ENCODE results near the gene AGAP1.

DNA sequence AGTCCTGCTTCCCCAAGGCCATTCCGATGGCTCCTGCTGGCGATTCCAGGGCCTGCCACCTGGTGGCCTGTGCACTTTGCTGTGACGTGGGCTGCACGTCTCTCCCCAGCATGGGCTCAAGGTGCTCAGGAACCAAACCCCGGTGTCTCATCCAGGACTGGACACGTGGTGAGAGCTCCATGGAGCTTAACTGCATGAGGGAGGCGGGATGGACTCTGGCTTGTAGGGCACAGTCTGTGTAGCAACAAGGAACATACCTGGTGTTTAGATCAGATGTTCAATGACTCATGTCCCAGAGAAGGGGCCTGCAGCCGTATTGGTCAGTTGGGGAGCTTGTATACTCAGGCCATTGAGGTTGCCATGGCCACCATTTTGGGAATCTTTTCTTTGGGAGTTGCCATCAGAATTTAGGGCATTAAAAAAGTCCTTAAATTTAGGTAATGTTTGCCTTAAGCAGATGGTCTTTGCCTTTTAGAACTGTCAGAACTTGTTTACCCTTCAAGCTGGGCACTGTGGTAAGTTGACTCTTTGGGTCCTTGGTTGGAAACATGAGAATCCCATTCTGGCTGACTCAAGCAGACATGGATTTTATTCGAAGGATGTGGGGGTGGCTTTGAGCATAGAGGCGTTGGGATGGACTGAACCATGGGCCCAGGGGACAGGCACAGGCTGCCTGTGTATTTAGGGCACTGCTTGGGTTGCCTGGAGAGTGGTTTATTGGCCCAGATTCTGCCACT lies 21.0 kb downstream of the AGAP1 start:
- no peak for TF ChIP-seq POLR2A (IDR thresholded peaks at IDR 0.05; ENCODE audit: low read depth, low read length)
- TF ChIP-seq, protein P1, sequence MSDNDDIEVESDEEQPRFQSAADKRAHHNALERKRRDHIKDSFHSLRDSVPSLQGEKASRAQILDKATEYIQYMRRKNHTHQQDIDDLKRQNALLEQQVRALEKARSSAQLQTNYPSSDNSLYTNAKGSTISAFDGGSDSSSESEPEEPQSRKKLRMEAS (IDR thresholded peaks at IDR 0.05; ENCODE audit: insufficient read depth, insufficient read length) = no peak

Data from endothelial cell of umbilical vein (primary cell).